ENCODE measurements around the gene MAP1LC3B. TPM values are rescaled to one million over a fixed set of nuclear protein-coding genes. Genes with fewer than 3 reads are reported as not detected.

Gene MAP1LC3B
- total RNA-seq, 1 donor from 2014 or later, result 78.6 TPM

GRCh38 chr16:87380403-87380802 lies 11.7 kb upstream of the MAP1LC3B start:
- DNase-seq (ENCODE audit: low spot score), result no peak

GRCh38 chr16:87380881-87381280 lies 11.3 kb upstream of the MAP1LC3B start:
- no peak for DNase-seq (ENCODE audit: low spot score)

GRCh38 chr16:87382023-87382785 lies 9.9 kb upstream of the MAP1LC3B start:
- DNase-seq (ENCODE audit: low spot score), result peak; percentile 71

- DNase-seq (ENCODE audit: low spot score), result peak; percentile 97
These were observed 8.5 kb upstream of the MAP1LC3B start, which contains the start of gene FBXO31 for GRCh38 chr16:87383505-87384161. TSS of gene FBXO31 (minus strand) at chr16:87383776. CDS start at chr16:87383744, 32 bp downstream.

- DNase-seq (ENCODE audit: low spot score), result peak; percentile 91
These were observed 7.8 kb upstream of the MAP1LC3B start for GRCh38 chr16:87384162-87384874.

- DNase-seq (ENCODE audit: low spot score), result peak; percentile 73
These were observed 7.3 kb upstream of the MAP1LC3B start for GRCh38 chr16:87384875-87385167.

GRCh38 chr16:87387942-87388817 lies 4.0 kb upstream of the MAP1LC3B start:
- peak; percentile 91 for DNase-seq (ENCODE audit: low spot score)

GRCh38 chr16:87388818-87389134 lies 3.4 kb upstream of the MAP1LC3B start:
- DNase-seq (ENCODE audit: low spot score), result no peak

- DNase-seq (ENCODE audit: low spot score), result no peak
These were observed 2.9 kb upstream of the MAP1LC3B start for GRCh38 chr16:87389245-87389644.

- peak; percentile 65 for DNase-seq (ENCODE audit: low spot score)
These were observed 2.2 kb upstream of the MAP1LC3B start for GRCh38 chr16:87389914-87390313.

GRCh38 chr16:87390641-87391323 lies 1.4 kb upstream of the MAP1LC3B start:
- peak; percentile 75 for DNase-seq (ENCODE audit: low spot score)

- peak; percentile 93 for DNase-seq (ENCODE audit: low spot score)
These were observed 699 bp upstream of the MAP1LC3B start for GRCh38 chr16:87391324-87391949.

- DNase-seq (ENCODE audit: low spot score), result peak; percentile 90
These were observed 914 bp downstream of the MAP1LC3B start for GRCh38 chr16:87392821-87393679.

GRCh38 chr16:87393680-87394055 lies 1.5 kb downstream of the MAP1LC3B start:
- peak; percentile 68 for DNase-seq (ENCODE audit: low spot score)

GRCh38 chr16:87395181-87395842 lies 3.2 kb downstream of the MAP1LC3B start:
- DNase-seq (ENCODE audit: low spot score), result no peak

GRCh38 chr16:87404764-87405625 lies 12.9 kb downstream of the MAP1LC3B start:
- DNase-seq (ENCODE audit: low spot score), result peak; percentile 74

GRCh38 chr16:87406495-87407088 lies 14.5 kb downstream of the MAP1LC3B start:
- DNase-seq (ENCODE audit: low spot score), result peak; percentile 88

Measured in mesenteric fat pad (tissue), 1 donor.